SK-N-SH (cell line): ENCODE measurements around the gene CDKAL1. TPM values are rescaled to one million over a fixed set of nuclear protein-coding genes. Genes with fewer than 3 reads are reported as not detected.

Experiments used
- CTCF ChIA-PET: fragments of 300-600, 350-600 bp; formaldehyde crosslinking; extraction: SDS; loops from one replicate; lab custom pipeline; 2021; lab: Yijun Ruan, JAX
- POLR2A ChIA-PET: fragments of 350-600 bp; sonication (Branson Sonifier 250); formaldehyde crosslinking; extraction: SDS; loops from one replicate; lab custom pipeline; 2020; ENCODE audit warnings: antibody characterized with exemption, inconsistent platforms; lab: Yijun Ruan, JAX
- DNase-seq: peaks from one replicate; pipeline ENCODE4 v3.0.0; 2012
- H2AFZ ChIP-seq: fragments of 200-600 bp; sonication (generic); 2 replicates; pipeline ENCODE4 v1.8.1; 2016; ENCODE audit warnings: antibody characterized with exemption, mild to moderate bottlenecking, low read depth
- H3F3A ChIP-seq: fragments of 200-600 bp; sonication (generic); replicated peaks from 2 replicates; pipeline ENCODE3; 2016; ENCODE audit warnings: antibody characterized with exemption, mild to moderate bottlenecking; ENCODE audit not compliant: insufficient read depth
- H3K27ac ChIP-seq, 2 experiments: fragments of 200-500 bp in 1 of 2; fragments of 200-600 bp in 1 of 2; sonication (Bioruptor generic) in 1 of 2; sonication (generic), shearing (Covaris generic) in 1 of 2; 2 replicates each; pipeline versions ENCODE4 v1.5.1 to v1.6.1; 2014 to 2016; ENCODE audit warnings: low read depth in 2 of 2, inconsistent platforms in 1 of 2, low read length in 1 of 2, mild to moderate bottlenecking in 1 of 2, mixed read lengths in 1 of 2
- H3K27me3 ChIP-seq: fragments of 200-600 bp; sonication (generic), shearing (Covaris generic); 2 replicates; pipeline ENCODE4 v1.6.1; 2016; ENCODE audit warnings: mixed run types; ENCODE audit not compliant: insufficient read depth
- H3K36me3 ChIP-seq, 2 experiments: fragments of 200-500 bp in 1 of 2; fragments of 200-600 bp in 1 of 2; sonication (Bioruptor generic) in 1 of 2; sonication (generic) in 1 of 2; replicated peaks in 1 of 2; 2 replicates each; pipeline versions ENCODE3 to v1.5.1; 2014 to 2016; ENCODE audit warnings: low read length in 1 of 2, mild to moderate bottlenecking in 1 of 2; ENCODE audit not compliant: insufficient read depth in 2 of 2, control insufficient read depth in 1 of 2
- H3K4me1 ChIP-seq, 2 experiments: fragments of 200-500 bp in 1 of 2; fragments of 200-600 bp in 1 of 2; sonication (Bioruptor generic) in 1 of 2; sonication (generic), shearing (Covaris generic) in 1 of 2; 2 replicates each; pipeline versions ENCODE4 v1.5.1 to v1.6.1; 2014 to 2016; ENCODE audit warnings: low read depth in 1 of 2, low read length in 1 of 2, mixed run types in 1 of 2; ENCODE audit not compliant: insufficient read depth in 2 of 2, control insufficient read depth in 1 of 2
- H3K4me2 ChIP-seq: fragments of 200-600 bp; sonication (generic), shearing (Covaris generic); 2 replicates; pipeline ENCODE4 v1.6.1; 2017; ENCODE audit warnings: mixed run types
- H3K4me3 ChIP-seq, 2 experiments: fragments of 200-500 bp in 1 of 2; fragments of 200-600 bp in 1 of 2; sonication (Bioruptor generic) in 1 of 2; sonication (generic), shearing (Covaris generic) in 1 of 2; 2 replicates each; pipeline versions ENCODE4 v1.5.1 to v1.8.1; 2014 to 2016; ENCODE audit warnings: low read depth in 2 of 2, inconsistent platforms in 1 of 2, low read length in 1 of 2, mild to moderate bottlenecking in 1 of 2, mixed read lengths in 1 of 2, moderate library complexity in 1 of 2
- H3K79me2 ChIP-seq: fragments of 200-600 bp; sonication (generic); 2 replicates; pipeline ENCODE4 v1.8.1; 2017; ENCODE audit warnings: mild to moderate bottlenecking; ENCODE audit not compliant: insufficient read depth
- H3K9ac ChIP-seq: fragments of 200-600 bp; sonication (generic); 2 replicates; pipeline ENCODE4 v1.6.1; 2017; ENCODE audit warnings: mixed run types
- H3K9me2 ChIP-seq: fragments of 200-600 bp; sonication (generic); 2 replicates; pipeline ENCODE4 v1.6.1; 2017; ENCODE audit warnings: mixed run types
- H3K9me3 ChIP-seq: fragments of 200-600 bp; sonication (generic); 2 replicates; pipeline ENCODE4 v1.6.1; 2017; ENCODE audit warnings: mixed run types, mild to moderate bottlenecking, moderate library complexity
- H4K20me1 ChIP-seq: fragments of 200-600 bp; sonication (generic); 2 replicates; pipeline ENCODE4 v1.6.1; 2017; ENCODE audit warnings: mild to moderate bottlenecking, mixed run types; ENCODE audit not compliant: insufficient read depth
- EP300 ChIP-seq, 2 experiments: IDR thresholded peaks; 2 replicates each; pipeline versions ENCODE4 v1.4.0 to v1.6.1; 2012; ENCODE audit warnings: borderline replicate concordance in 1 of 2, low read depth in 1 of 2, low read length in 1 of 2
- FOSL2 ChIP-seq: IDR thresholded peaks from 2 replicates; pipeline ENCODE4 v1.4.0; 2012; ENCODE audit warnings: low read depth, mild to moderate bottlenecking, moderate library complexity, borderline replicate concordance
- FOXJ3 ChIP-seq: sonication (generic); formaldehyde crosslinking; IDR thresholded peaks from 2 replicates; pipeline ENCODE4 v1.5.1; 2020; ENCODE audit warnings: mild to moderate bottlenecking, missing genetic modification reagents
- FOXM1 ChIP-seq: IDR thresholded peaks from 2 replicates; pipeline ENCODE4 v1.4.0; 2012; ENCODE audit warnings: low read depth, mild to moderate bottlenecking
- GATA2 ChIP-seq: sonication (generic); formaldehyde crosslinking; IDR thresholded peaks from 2 replicates; pipeline ENCODE4 v1.5.0; 2020; ENCODE audit warnings: mild to moderate bottlenecking, missing genetic modification reagents
- MAX ChIP-seq: IDR thresholded peaks from 2 replicates; pipeline ENCODE4 v1.4.0; 2012; ENCODE audit warnings: low read depth
- MXI1 ChIP-seq: IDR thresholded peaks from 2 replicates; pipeline ENCODE4 v1.6.1; 2012; ENCODE audit warnings: mild to moderate bottlenecking, low read depth, low read length, improper control_type of control experiment
- NFIC ChIP-seq: IDR thresholded peaks from 2 replicates; pipeline ENCODE4 v1.4.0; 2012; ENCODE audit warnings: borderline replicate concordance
- RAD21 ChIP-seq: IDR thresholded peaks from 2 replicates; pipeline ENCODE4 v1.6.1; 2012; ENCODE audit warnings: mild to moderate bottlenecking, low read length
- RFX5 ChIP-seq: IDR thresholded peaks from 2 replicates; pipeline ENCODE4 v1.6.1; 2012; ENCODE audit warnings: mild to moderate bottlenecking, improper control_type of control experiment, low read length
- TAF1 ChIP-seq: IDR thresholded peaks from 2 replicates; pipeline ENCODE4 v1.6.1; 2012; ENCODE audit warnings: low read depth, mild to moderate bottlenecking, low read length, moderate library complexity, borderline replicate concordance
- WGBS: methylation state at CpG from one replicate; pipeline ENCODE4 v1.1.6; 2017; ENCODE audit warnings: low lambda C conversion rate; 5-methylcytosine and 5-hydroxymethylcytosine counted together
- polyA plus RNA-seq, 3 experiments: library from polyadenylated mRNA; depleted of rRNA; stranded (reverse); fragments of >200 nt; gene quantifications; 2 replicates each; pipeline ENCODE4 v1.2.3, GENCODE V29; 2012
- TF ChIP-seq, protein P1 (sequence below): fragments of 150-350 bp; IDR thresholded peaks from 2 replicates; pipeline ENCODE4 v1.6.1; 2017; ENCODE audit warnings: antibody characterized with exemption, low read length, low read depth, borderline replicate concordance
- TF ChIP-seq, protein P2 (sequence below): IDR thresholded peaks from 2 replicates; pipeline ENCODE4 v1.6.1; 2012; ENCODE audit warnings: mild to moderate bottlenecking, low read depth, low read length, moderate library complexity
- TF ChIP-seq, protein P3 (sequence below): IDR thresholded peaks from 2 replicates; pipeline ENCODE4 v1.4.0; 2012; ENCODE audit warnings: low read depth, borderline replicate concordance

CDKAL1 gene
- polyA plus RNA-seq, 1 of the 3 experiments (the other 2 are of a cell fraction): 2.6 TPM

DNA sequence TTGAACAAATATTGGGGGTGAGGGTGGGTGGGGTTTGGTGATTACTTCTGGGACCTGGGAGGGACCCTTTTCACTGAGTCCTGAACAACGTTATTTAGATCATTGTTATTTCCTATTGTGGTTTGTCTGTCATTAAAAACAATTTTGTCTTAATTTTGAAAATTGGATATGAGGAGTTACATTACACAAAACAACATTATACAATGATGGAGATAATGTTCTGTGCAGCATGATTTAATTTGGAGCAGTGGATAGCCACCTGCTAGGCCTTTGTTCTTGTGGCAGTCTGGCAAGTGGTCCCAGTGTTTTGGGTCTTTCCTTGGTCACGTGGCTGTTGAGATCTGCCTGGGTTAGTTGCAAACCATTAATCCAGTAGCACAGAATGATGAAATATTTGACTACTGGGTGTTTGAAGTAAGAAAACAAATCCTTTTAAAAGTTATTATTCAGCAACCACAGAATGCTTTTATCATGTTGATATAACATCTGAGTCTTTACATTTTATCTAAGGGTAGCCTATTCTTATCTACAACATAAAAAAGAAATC is 172.8 kb downstream of the CDKAL1 start:
- no peaks in the 10 kb centered on the region for H3K27me3 ChIP-seq
- WGBS: 87% methylated on average over 2 of the region's 2 CpGs
- no peak overlapping the region for H3K4me2 ChIP-seq
- H3K27ac ChIP-seq: peak overlapping the region in 1 of 2 experiments; percentile 43; a peak in 2 of 4 replicates
- H4K20me1 ChIP-seq: no peaks in the 10 kb centered on the region
- H3K4me1 ChIP-seq: peaks cover 7 to 16% of the 10 kb centered on the region in 2 experiments; a peak in 3 of 4 replicates
- H3K9me2 ChIP-seq: no peaks in the 10 kb centered on the region
- no peak overlapping the region for H3K4me3 ChIP-seq
- POLR2A ChIA-PET: no interaction called here
- no peak for DNase-seq
- H2AFZ ChIP-seq: no peak overlapping the region
- no peaks in the 10 kb centered on the region for H3K9me3 ChIP-seq
- CTCF ChIA-PET: no interaction called here
- TF ChIP-seq, protein P1, sequence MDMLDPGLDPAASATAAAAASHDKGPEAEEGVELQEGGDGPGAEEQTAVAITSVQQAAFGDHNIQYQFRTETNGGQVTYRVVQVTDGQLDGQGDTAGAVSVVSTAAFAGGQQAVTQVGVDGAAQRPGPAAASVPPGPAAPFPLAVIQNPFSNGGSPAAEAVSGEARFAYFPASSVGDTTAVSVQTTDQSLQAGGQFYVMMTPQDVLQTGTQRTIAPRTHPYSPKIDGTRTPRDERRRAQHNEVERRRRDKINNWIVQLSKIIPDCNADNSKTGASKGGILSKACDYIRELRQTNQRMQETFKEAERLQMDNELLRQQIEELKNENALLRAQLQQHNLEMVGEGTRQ: no peak
- TF ChIP-seq EP300 (IDR thresholded peaks at IDR 0.05; ENCODE audit: borderline replicate concordance in 1 of 2, low read depth in 1 of 2, low read length in 1 of 2) (no peak), MXI1 (no peak), TAF1 (no peak), NFIC (no peak), RAD21 (no peak), FOXM1 (no peak), FOSL2 (no peak), FOXJ3 (CRISPR knock-in tag) (no peak), RFX5 (no peak), GATA2 (CRISPR knock-in tag) (no peak), MAX (no peak)
- TF ChIP-seq, protein P2, sequence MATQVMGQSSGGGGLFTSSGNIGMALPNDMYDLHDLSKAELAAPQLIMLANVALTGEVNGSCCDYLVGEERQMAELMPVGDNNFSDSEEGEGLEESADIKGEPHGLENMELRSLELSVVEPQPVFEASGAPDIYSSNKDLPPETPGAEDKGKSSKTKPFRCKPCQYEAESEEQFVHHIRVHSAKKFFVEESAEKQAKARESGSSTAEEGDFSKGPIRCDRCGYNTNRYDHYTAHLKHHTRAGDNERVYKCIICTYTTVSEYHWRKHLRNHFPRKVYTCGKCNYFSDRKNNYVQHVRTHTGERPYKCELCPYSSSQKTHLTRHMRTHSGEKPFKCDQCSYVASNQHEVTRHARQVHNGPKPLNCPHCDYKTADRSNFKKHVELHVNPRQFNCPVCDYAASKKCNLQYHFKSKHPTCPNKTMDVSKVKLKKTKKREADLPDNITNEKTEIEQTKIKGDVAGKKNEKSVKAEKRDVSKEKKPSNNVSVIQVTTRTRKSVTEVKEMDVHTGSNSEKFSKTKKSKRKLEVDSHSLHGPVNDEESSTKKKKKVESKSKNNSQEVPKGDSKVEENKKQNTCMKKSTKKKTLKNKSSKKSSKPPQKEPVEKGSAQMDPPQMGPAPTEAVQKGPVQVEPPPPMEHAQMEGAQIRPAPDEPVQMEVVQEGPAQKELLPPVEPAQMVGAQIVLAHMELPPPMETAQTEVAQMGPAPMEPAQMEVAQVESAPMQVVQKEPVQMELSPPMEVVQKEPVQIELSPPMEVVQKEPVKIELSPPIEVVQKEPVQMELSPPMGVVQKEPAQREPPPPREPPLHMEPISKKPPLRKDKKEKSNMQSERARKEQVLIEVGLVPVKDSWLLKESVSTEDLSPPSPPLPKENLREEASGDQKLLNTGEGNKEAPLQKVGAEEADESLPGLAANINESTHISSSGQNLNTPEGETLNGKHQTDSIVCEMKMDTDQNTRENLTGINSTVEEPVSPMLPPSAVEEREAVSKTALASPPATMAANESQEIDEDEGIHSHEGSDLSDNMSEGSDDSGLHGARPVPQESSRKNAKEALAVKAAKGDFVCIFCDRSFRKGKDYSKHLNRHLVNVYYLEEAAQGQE: no peak
- TF ChIP-seq, protein P3, sequence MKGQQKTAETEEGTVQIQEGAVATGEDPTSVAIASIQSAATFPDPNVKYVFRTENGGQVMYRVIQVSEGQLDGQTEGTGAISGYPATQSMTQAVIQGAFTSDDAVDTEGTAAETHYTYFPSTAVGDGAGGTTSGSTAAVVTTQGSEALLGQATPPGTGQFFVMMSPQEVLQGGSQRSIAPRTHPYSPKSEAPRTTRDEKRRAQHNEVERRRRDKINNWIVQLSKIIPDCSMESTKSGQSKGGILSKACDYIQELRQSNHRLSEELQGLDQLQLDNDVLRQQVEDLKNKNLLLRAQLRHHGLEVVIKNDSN: no peak
- no peaks in the 10 kb centered on the region for H3K36me3 ChIP-seq
- no peaks in the 10 kb centered on the region; the same call in 1 of the 2 replicates for H3K79me2 ChIP-seq
- H3F3A ChIP-seq: no peaks in the 10 kb centered on the region
- H3K9ac ChIP-seq: no peak overlapping the region
